ENCODE data around the gene OR6B2.

Gene OR6B2

GRCh38 chr2:240041363-240041762 lies 11.1 kb upstream of the OR6B2 start:
- no peak for DNase-seq (ENCODE audit: low spot score)

GRCh38 chr2:240037358-240037757 lies 7.1 kb upstream of the OR6B2 start:
- no peak for DNase-seq (ENCODE audit: low spot score)

GRCh38 chr2:240033330-240033678 lies 3.1 kb upstream of the OR6B2 start:
- no peak for DNase-seq (ENCODE audit: low spot score)

- DNase-seq (ENCODE audit: low spot score), result no peak
Measured at GRCh38 chr2:240032406-240033329, 2.4 kb upstream of the OR6B2 start.

GRCh38 chr2:240024766-240025165 lies 5.5 kb downstream of the OR6B2 start:
- peak; percentile 3 for DNase-seq (ENCODE audit: low spot score)

GRCh38 chr2:240023792-240024191 lies 6.4 kb downstream of the OR6B2 start:
- DNase-seq (ENCODE audit: low spot score), result no peak

- DNase-seq (ENCODE audit: low spot score), result peak; percentile 51
Measured at GRCh38 chr2:240021488-240022104, 8.6 kb downstream of the OR6B2 start.

GRCh38 chr2:240018071-240018750 lies 12.0 kb downstream of the OR6B2 start:
- no peak for DNase-seq (ENCODE audit: low spot score)

GRCh38 chr2:240014327-240014726 lies 15.9 kb downstream of the OR6B2 start:
- DNase-seq (ENCODE audit: low spot score), result no peak

- peak; percentile 6 for DNase-seq (ENCODE audit: low spot score)
Measured at GRCh38 chr2:240013343-240013742, 16.9 kb downstream of the OR6B2 start.

- no peak for DNase-seq (ENCODE audit: low spot score)
Measured at GRCh38 chr2:240002983-240003382, 27.2 kb downstream of the OR6B2 start.

GRCh38 chr2:240000671-240001070 lies 29.6 kb downstream of the OR6B2 start:
- DNase-seq (ENCODE audit: low spot score), result no peak

GRCh38 chr2:239997686-239998409 lies 32.4 kb downstream of the OR6B2 start:
- no peak for DNase-seq (ENCODE audit: low spot score)

GRCh38 chr2:239994086-239994485 lies 36.1 kb downstream of the OR6B2 start:
- DNase-seq (ENCODE audit: low spot score), result peak; percentile 3

GRCh38 chr2:239993291-239993690 lies 36.9 kb downstream of the OR6B2 start:
- DNase-seq (ENCODE audit: low spot score), result no peak

- peak; percentile 36 for DNase-seq (ENCODE audit: low spot score)
Measured at GRCh38 chr2:239991689-239992314, 38.4 kb downstream of the OR6B2 start.

GRCh38 chr2:239990966-239991365 lies 39.3 kb downstream of the OR6B2 start:
- no peak for DNase-seq (ENCODE audit: low spot score)

GRCh38 chr2:239985356-239985755 lies 44.9 kb downstream of the OR6B2 start:
- no peak for DNase-seq (ENCODE audit: low spot score)

GRCh38 chr2:239984421-239985194 lies 45.6 kb downstream of the OR6B2 start:
- DNase-seq (ENCODE audit: low spot score), result no peak

GRCh38 chr2:239983004-239983778 lies 47.0 kb downstream of the OR6B2 start:
- no peak for DNase-seq (ENCODE audit: low spot score)

Data from SW480 (cell line).